Uterus (tissue), 4 donors: ENCODE measurements around the gene FAM9A. TPM values are rescaled to one million over a fixed set of nuclear protein-coding genes. Genes with fewer than 3 reads are reported as not detected.

Source experiments
- DNase-seq, 2 donors: peaks; one replicate each; pipeline ENCODE4 v3.0.0-alpha.2; 2019 to 2020
- H3K27ac ChIP-seq, 2 donors: fragments of 200-600 bp; sonication (generic); 1 replicate in 1 of 2; 2 replicates in 1 of 2; pipeline ENCODE4 v1.5.1; 2016 to 2018
- H3K27me3 ChIP-seq, 2 donors: fragments of 200-600 bp; sonication (generic); one replicate each; pipeline ENCODE4 v1.5.1; 2018 to 2019; ENCODE audit warnings: control low read depth in 1 of 2
- H3K36me3 ChIP-seq, 2 donors: fragments of 200-600 bp; sonication (generic); one replicate each; pipeline ENCODE4 v1.5.1; 2019; ENCODE audit warnings: control low read depth in 1 of 2
- H3K4me1 ChIP-seq, 2 donors: fragments of 200-600 bp; sonication (generic); one replicate each; pipeline ENCODE4 v1.5.1; 2018 to 2019; ENCODE audit warnings: control low read depth in 1 of 2
- H3K4me3 ChIP-seq, 2 donors: fragments of 200-600 bp; sonication (generic); 1 replicate in 1 of 2; 2 replicates in 1 of 2; pipeline ENCODE4 v1.5.1; 2018 to 2019; ENCODE audit warnings: mild to moderate bottlenecking in 1 of 2
- H3K9me3 ChIP-seq, 2 donors: fragments of 200-600 bp; sonication (generic); one replicate each; pipeline ENCODE4 v1.5.1; 2019; ENCODE audit warnings: control low read depth in 1 of 2
- CTCF ChIP-seq, 4 experiments: fragments of 200-600 bp in 2 of 4; fragments of 450-650 bp in 2 of 4; sonication (generic) in 2 of 4; IDR thresholded peaks; one replicate each; pipeline ENCODE4 v1.5.1; 2016 to 2019; ENCODE audit warnings: antibody characterized with exemption in 4 of 4, mild to moderate bottlenecking in 2 of 4, moderate library complexity in 1 of 4
- POLR2A ChIP-seq, 2 donors: fragments of 450-650 bp; IDR thresholded peaks; one replicate each; pipeline ENCODE4 v1.6.1; 2016; ENCODE audit warnings: antibody characterized with exemption in 2 of 2, mild to moderate bottlenecking in 1 of 2, moderate library complexity in 1 of 2
- intact Hi-C: fragments of 100-400 bp; cut with DNase I; formaldehyde crosslinking; loops from one replicate; pipeline ENCODE4 v1.15.1; 2023; ENCODE audit warnings: low total_unique reads
- total RNA-seq, 4 donors: library from RNA; depleted of rRNA in 3 of 4; stranded (reverse); fragments of >200 nt in 3 of 4; gene quantifications; one replicate each; pipeline versions ENCODE4 v1.1.0 to v1.2.4, GENCODE V29; 2014 to 2023
- donor health status: DM: yes; HTN: yes; CAD: no.

FAM9A gene
- total RNA-seq, 4 donors from 2014 or later = not detected

GRCh38 chrX:8844157-8844556 lies 43.0 kb upstream of the FAM9A start:
- no peak for TF ChIP-seq CTCF (IDR thresholded peaks at IDR 0.05)
- TF ChIP-seq POLR2A (IDR thresholded peaks at IDR 0.05) = no peak
- intact Hi-C loops = no loop called here
- Histone ChIP-seq H3K4me1 (no peaks in the 10 kb centered on the region), H3K9me3 (no peaks in the 10 kb centered on the region), H3K36me3 (no peaks in the 10 kb centered on the region), H3K27ac (no peak overlapping the region), H3K27me3 (no peaks in the 10 kb centered on the region), H3K4me3 (no peak overlapping the region)
- no peak for DNase-seq

- no peak for TF ChIP-seq CTCF (IDR thresholded peaks at IDR 0.05)
- no peak for TF ChIP-seq POLR2A (IDR thresholded peaks at IDR 0.05)
- intact Hi-C loops = no loop called here
- Histone ChIP-seq H3K9me3 (no peaks in the 10 kb centered on the region), H3K4me3 (no peak overlapping the region), H3K36me3 (no peaks in the 10 kb centered on the region), H3K4me1 (no peaks in the 10 kb centered on the region), H3K27me3 (no peaks in the 10 kb centered on the region), H3K27ac (no peak overlapping the region)
- DNase-seq = no peak
Measured at GRCh38 chrX:8841911-8842310, 40.7 kb upstream of the FAM9A start.

GRCh38 chrX:8834392-8834791 lies 33.2 kb upstream of the FAM9A start:
- no peaks in the 10 kb centered on the region for H3K4me1 ChIP-seq
- no peak for DNase-seq
- H3K27me3 ChIP-seq = no peaks in the 10 kb centered on the region
- no peak overlapping the region for H3K27ac ChIP-seq
- no peaks in the 10 kb centered on the region for H3K9me3 ChIP-seq
- TF ChIP-seq POLR2A (IDR thresholded peaks at IDR 0.05) (no peak), CTCF (IDR thresholded peaks at IDR 0.05) (no peak)
- H3K36me3 ChIP-seq = no peaks in the 10 kb centered on the region
- H3K4me3 ChIP-seq = no peak overlapping the region
- intact Hi-C loops = no loop called here

GRCh38 chrX:8832582-8833378 lies 31.6 kb upstream of the FAM9A start:
- TF ChIP-seq POLR2A (IDR thresholded peaks at IDR 0.05) = no peak
- no peak for TF ChIP-seq CTCF (IDR thresholded peaks at IDR 0.05)
- no peaks in the 10 kb centered on the region for H3K27me3 ChIP-seq
- intact Hi-C loops = no loop called here
- no peak for DNase-seq
- no peak overlapping the region for H3K4me3 ChIP-seq
- no peaks in the 10 kb centered on the region for H3K9me3 ChIP-seq
- no peak overlapping the region for H3K27ac ChIP-seq
- no peaks in the 10 kb centered on the region for H3K36me3 ChIP-seq
- no peaks in the 10 kb centered on the region for H3K4me1 ChIP-seq

GRCh38 chrX:8823698-8824097 lies 22.5 kb upstream of the FAM9A start:
- Histone ChIP-seq H3K27me3 (no peaks in the 10 kb centered on the region), H3K9me3 (no peaks in the 10 kb centered on the region), H3K36me3 (no peaks in the 10 kb centered on the region), H3K27ac (no peak overlapping the region), H3K4me3 (no peak overlapping the region), H3K4me1 (no peaks in the 10 kb centered on the region)
- TF ChIP-seq CTCF (IDR thresholded peaks at IDR 0.05) (no peak), POLR2A (IDR thresholded peaks at IDR 0.05) (no peak)
- DNase-seq = no peak
- intact Hi-C loops = no loop called here
